SKM-1 treated with dmso at 0.1 percent for 144 hours (cell line): ENCODE data around the gene AKAP14.
"Not testable (repeated sequence)": the region's sequence is repeated elsewhere in the genome, so short reads cannot be mapped to it uniquely, and the experiment has no call there.

Experiments used
- DNase-seq: peaks from one replicate; lab custom pipeline; 2025; ENCODE audit not compliant: unreplicated experiment; lab: John Stamatoyannopoulos, UW

Gene AKAP14

GRCh38 chrX:119919835-119920585 is 24.3 kb downstream of the AKAP14 start:
- DNase-seq, result no peak

GRCh38 chrX:119922391-119922790 is 26.7 kb downstream of the AKAP14 start:
- not testable (repeated sequence) for DNase-seq

- no peak for DNase-seq
Observed at GRCh38 chrX:119935215-119935874, 39.7 kb downstream of the AKAP14 start.

- no peak for DNase-seq
Observed at GRCh38 chrX:119941336-119941735, 45.6 kb downstream of the AKAP14 start.

GRCh38 chrX:119942173-119942819 is 46.6 kb downstream of the AKAP14 start:
- DNase-seq, result no peak

GRCh38 chrX:119942831-119943184 is 47.1 kb downstream of the AKAP14 start:
- no peak for DNase-seq

- DNase-seq, result peak; percentile 83
Observed at GRCh38 chrX:119943185-119943988, 47.7 kb downstream of the AKAP14 start, which contains the start of gene NKAP. Gene NKAP, minus strand, starts transcription at chrX:119943751. Its CDS starts 146 bp downstream, at chrX:119943605.

- DNase-seq, result no peak
Observed at GRCh38 chrX:119945481-119945880, 49.8 kb downstream of the AKAP14 start.

- DNase-seq, result no peak
Observed at GRCh38 chrX:119948381-119948780, 52.7 kb downstream of the AKAP14 start.

GRCh38 chrX:119954374-119954773 is 58.7 kb downstream of the AKAP14 start:
- no peak for DNase-seq

- DNase-seq, result not testable (repeated sequence)
Observed at GRCh38 chrX:119955807-119956570, 60.3 kb downstream of the AKAP14 start.

- no peak for DNase-seq
Observed at GRCh38 chrX:119960625-119961024, 64.9 kb downstream of the AKAP14 start.

- DNase-seq, result not testable (repeated sequence)
Observed at GRCh38 chrX:119966837-119967236, 71.1 kb downstream of the AKAP14 start.
